H1 (cell line): Measurements from ENCODE around the gene AIF1L. TPM values are rescaled to one million over a fixed set of nuclear protein-coding genes. Genes with fewer than 3 reads are reported as not detected.

Source experiments
- CTCF ChIA-PET: fragments of 300-600 bp; sonication (Branson Sonifier 250); formaldehyde crosslinking; loops from one replicate; lab custom pipeline; 2021; ENCODE audit not compliant: partially characterized antibody; lab: Charles Lee
- POLR2A ChIA-PET: fragments of 300-600 bp; sonication (Branson Sonifier 250); formaldehyde crosslinking; loops from one replicate; lab custom pipeline; 2021; ENCODE audit warnings: inconsistent platforms; ENCODE audit not compliant: partially characterized antibody; lab: Charles Lee
- DNase-seq, 2 experiments: peaks; one replicate each; pipeline versions ENCODE4 v3.0.0 to v3.0.0-alpha.2; 2010 to 2022; ENCODE audit warnings: low spot score in 2 of 2, low read depth in 1 of 2, mixed read lengths in 1 of 2
- FAIRE-seq: peaks from 2 replicates; lab custom pipeline; 2011; peaks lifted over from hg19 to GRCh38; lab: Jason Lieb, UNC
- H2AFZ ChIP-seq: 2 replicates; pipeline ENCODE4 v1.8.1; 2012; ENCODE audit warnings: low read length, inconsistent platforms
- H2AK5ac ChIP-seq: 2 replicates; pipeline ENCODE4 v1.6.1; 2013; ENCODE audit warnings: low read depth, low read length
- H2BK120ac ChIP-seq: replicated peaks from 2 replicates; pipeline ENCODE3; 2013; ENCODE audit warnings: low read depth, low read length, inconsistent platforms
- H2BK12ac ChIP-seq: 2 replicates; pipeline ENCODE4 v1.6.1; 2013; ENCODE audit warnings: low read depth, low read length
- H2BK15ac ChIP-seq: 2 replicates; pipeline ENCODE4 v1.6.1; 2013; ENCODE audit warnings: low read length
- H2BK20ac ChIP-seq: 2 replicates; pipeline ENCODE4 v1.6.1; 2013; ENCODE audit warnings: low read length
- H2BK5ac ChIP-seq: 2 replicates; pipeline ENCODE4 v1.6.1; 2013; ENCODE audit warnings: low read depth, low read length
- H3K14ac ChIP-seq: 2 replicates; pipeline ENCODE4 v1.6.1; 2013; ENCODE audit warnings: inconsistent platforms; ENCODE audit not compliant: insufficient read length
- H3K18ac ChIP-seq: 2 replicates; pipeline ENCODE4 v1.6.1; 2013; ENCODE audit warnings: low read length; ENCODE audit errors: extremely low read depth
- H3K23ac ChIP-seq: 2 replicates; pipeline ENCODE4 v1.6.1; 2013; ENCODE audit warnings: inconsistent platforms; ENCODE audit not compliant: insufficient read length
- H3K23me2 ChIP-seq: 2 replicates; pipeline ENCODE4 v1.6.1; 2013; ENCODE audit warnings: low read depth, low read length
- H3K27ac ChIP-seq: 2 replicates; pipeline ENCODE4 v1.6.1; 2011; ENCODE audit warnings: low read depth, low read length, inconsistent platforms
- H3K27me3 ChIP-seq, 4 experiments: replicated peaks in 1 of 4; 1 replicate in 1 of 4; 2 replicates in 3 of 4; pipeline versions ENCODE4 v1.6.1 to v1.8.1; 2011 to 2013; ENCODE audit warnings: low read length in 3 of 4, mild to moderate bottlenecking in 3 of 4, inconsistent platforms in 2 of 4, mixed read lengths in 2 of 4, moderate library complexity in 1 of 4; ENCODE audit not compliant: control insufficient read depth in 3 of 4, insufficient read depth in 3 of 4; ENCODE audit errors: extremely low read depth in 1 of 4
- H3K36me3 ChIP-seq, 4 experiments: 2 replicates each; pipeline versions ENCODE4 v1.6.1 to v1.8.1; 2011 to 2013; ENCODE audit warnings: mild to moderate bottlenecking in 4 of 4, low read length in 3 of 4, moderate library complexity in 2 of 4, control low read depth in 1 of 4, inconsistent platforms in 1 of 4; ENCODE audit not compliant: insufficient read depth in 4 of 4, control insufficient read depth in 2 of 4
- H3K4ac ChIP-seq: replicated peaks from 2 replicates; pipeline ENCODE3; 2013; ENCODE audit warnings: low read length, low read depth, mixed read lengths, inconsistent platforms; ENCODE audit not compliant: insufficient read length
- H3K4me1 ChIP-seq, 4 experiments: replicated peaks in 1 of 4; 1 replicate in 1 of 4; 2 replicates in 3 of 4; pipeline versions ENCODE4 v1.6.1 to v1.8.1; 2011 to 2013; ENCODE audit warnings: low read length in 3 of 4, inconsistent platforms in 2 of 4, mixed read lengths in 1 of 4; ENCODE audit not compliant: insufficient read depth in 4 of 4, control insufficient read depth in 3 of 4
- H3K4me2 ChIP-seq, 2 experiments: 2 replicates each; pipeline versions ENCODE4 v1.6.1 to v1.8.1; 2011 to 2013; ENCODE audit warnings: low read depth in 2 of 2, low read length in 2 of 2, control low read depth in 1 of 2, inconsistent platforms in 1 of 2, mild to moderate bottlenecking in 1 of 2; ENCODE audit not compliant: insufficient read depth in 1 of 2
- H3K4me3 ChIP-seq, 4 experiments: fragments of 200-600, 300-600 bp in 1 of 4; sonication (generic), shearing (Covaris generic), sonication (Bioruptor Twin) in 1 of 4; 2 replicates each; pipeline versions ENCODE4 v1.5.1 to v1.8.1; 2011 to 2016; ENCODE audit warnings: low read length in 4 of 4, low read depth in 3 of 4, control low read depth in 2 of 4, inconsistent platforms in 2 of 4, mild to moderate bottlenecking in 2 of 4, mixed read lengths in 1 of 4, moderate library complexity in 1 of 4; ENCODE audit not compliant: insufficient read depth in 2 of 4; ENCODE audit errors: extremely low read depth in 1 of 4
- H3K56ac ChIP-seq: replicated peaks from 2 replicates; pipeline ENCODE3; 2013; ENCODE audit warnings: low read depth, mild to moderate bottlenecking, mixed read lengths, low read length, inconsistent platforms; ENCODE audit not compliant: insufficient read length
- H3K79me1 ChIP-seq: 2 replicates; pipeline ENCODE4 v1.6.1; 2013; ENCODE audit warnings: low read depth, low read length, control low read depth
- H3K79me2 ChIP-seq, 2 experiments: 2 replicates each; pipeline versions ENCODE4 v1.6.1 to v1.8.1; 2012 to 2013; ENCODE audit warnings: low read length in 2 of 2, mild to moderate bottlenecking in 2 of 2, inconsistent platforms in 1 of 2; ENCODE audit not compliant: insufficient read depth in 2 of 2, control insufficient read depth in 1 of 2
- H3K9ac ChIP-seq, 4 experiments: replicated peaks in 1 of 4; 1 replicate in 1 of 4; 2 replicates in 3 of 4; pipeline versions ENCODE4 v1.6.1 to v1.8.1; 2011 to 2013; ENCODE audit warnings: low read depth in 3 of 4, low read length in 3 of 4, control low read depth in 2 of 4, mild to moderate bottlenecking in 2 of 4, moderate library complexity in 2 of 4, inconsistent platforms in 1 of 4; ENCODE audit errors: extremely low read depth in 1 of 4
- H3K9me3 ChIP-seq, 2 experiments: 2 replicates each; pipeline versions ENCODE4 v1.6.1 to v1.8.1; 2012 to 2013; ENCODE audit warnings: mild to moderate bottlenecking in 2 of 2, moderate library complexity in 2 of 2, control low read depth in 1 of 2, inconsistent platforms in 1 of 2, low read depth in 1 of 2, low read length in 1 of 2, mixed read lengths in 1 of 2; ENCODE audit not compliant: insufficient read depth in 2 of 2
- H4K20me1 ChIP-seq, 2 experiments: replicated peaks in 1 of 2; 2 replicates each; pipeline versions ENCODE3 to v1.8.1; 2011 to 2013; ENCODE audit warnings: inconsistent platforms in 2 of 2, low read length in 2 of 2, mild to moderate bottlenecking in 1 of 2; ENCODE audit not compliant: insufficient read depth in 2 of 2, control insufficient read depth in 1 of 2
- H4K5ac ChIP-seq: 2 replicates; pipeline ENCODE4 v1.6.1; 2013; ENCODE audit warnings: low read length, low read depth, mixed read lengths, inconsistent platforms; ENCODE audit not compliant: insufficient read length
- H4K8ac ChIP-seq: 2 replicates; pipeline ENCODE4 v1.8.0; 2013; ENCODE audit warnings: mild to moderate bottlenecking, moderate library complexity, low read length, inconsistent platforms; ENCODE audit not compliant: insufficient read depth; ENCODE audit errors: extremely low read depth
- H4K91ac ChIP-seq: replicated peaks from 2 replicates; pipeline ENCODE3; 2013; ENCODE audit warnings: low read length, mixed read lengths, inconsistent platforms; ENCODE audit not compliant: insufficient read length
- ASH2L ChIP-seq: fragments of 200-600, 300-600 bp; sonication (generic); IDR thresholded peaks from one replicate; pipeline ENCODE4 v1.7.1; 2017; ENCODE audit warnings: low read length
- HDAC6 ChIP-seq: IDR thresholded peaks from one replicate; pipeline ENCODE4 v1.7.1; 2012; ENCODE audit warnings: low read depth, mild to moderate bottlenecking, inconsistent platforms, low read length, moderate library complexity
- KDM5A ChIP-seq: fragments of 200-600 bp; IDR thresholded peaks from 2 replicates; pipeline ENCODE4 v1.7.1; 2012; ENCODE audit warnings: mild to moderate bottlenecking, low read length, inconsistent platforms, mixed read lengths
- POLR2AphosphoS5 ChIP-seq: IDR thresholded peaks from 2 replicates; pipeline ENCODE4 v1.6.1; 2011; ENCODE audit warnings: low read depth, low read length
- POU5F1 ChIP-seq: IDR thresholded peaks from 2 replicates; pipeline ENCODE4 v1.6.1; 2011; ENCODE audit warnings: low read depth, mild to moderate bottlenecking, low read length, moderate library complexity
- RBBP5 ChIP-seq: IDR thresholded peaks from 2 replicates; pipeline ENCODE4 v1.7.1; 2012; ENCODE audit warnings: low read depth, mild to moderate bottlenecking, inconsistent platforms, low read length, moderate library complexity, borderline replicate concordance
- SP1 ChIP-seq: IDR thresholded peaks from 2 replicates; pipeline ENCODE4 v1.6.1; 2011; ENCODE audit warnings: low read depth, low read length
- WGBS, 2 experiments: shearing (Covaris generic) in 1 of 2; methylation state at CpG; one replicate each; pipeline versions ENCODE4 v1.1.6 to v1.1.7; 2013 to 2015; ENCODE audit warnings: low lambda C conversion rate in 2 of 2, mixed read lengths in 2 of 2, inconsistent platforms in 1 of 2, low coverage in 1 of 2, missing lambda C conversion rate in 1 of 2; ENCODE audit not compliant: insufficient replicate concordance in 2 of 2, insufficient coverage in 1 of 2, insufficient read length in 1 of 2; ENCODE audit errors: extremely low coverage in 1 of 2, missing lambda C conversion rate in 1 of 2; 5-methylcytosine and 5-hydroxymethylcytosine counted together
- polyA plus RNA-seq, 7 experiments: library from polyadenylated mRNA; depleted of rRNA in 3 of 7; stranded (reverse) in 5 of 7; unstranded in 2 of 7; fragments of >200 nt in 5 of 7; fragments of 200-250 nt in 2 of 7; gene quantifications; 1 replicate in 5 of 7; 2 replicates in 1 of 7; 4 replicates in 1 of 7; pipeline versions ENCODE4 v1.2.1 to v1.2.3, GENCODE V29; 2011 to 2013; ENCODE audit warnings: missing spikeins in 2 of 7, mixed read lengths in 2 of 7
- total RNA-seq: library from RNA; stranded (reverse); fragmentation: NEBNext Ultra II Directional; extraction: Animal tissue kit (Norgen Biotek cat#: 25700); gene quantifications from 2 replicates; pipeline ENCODE4 v1.2.1, GENCODE V29; 2021
- TF ChIP-seq, protein P1 (sequence below): IDR thresholded peaks from 2 replicates; pipeline ENCODE4 v1.6.1; 2011; ENCODE audit warnings: low read depth, mild to moderate bottlenecking, low read length; ENCODE audit not compliant: insufficient read depth

The AIF1L gene
- total and polyA plus RNA-seq, 2 of the 8 experiments (the other 6 are each of a cell fraction or from before 2014, with no cell fraction given) = 70.7 to 149 TPM

GRCh38 chr9:131114084-131114535 lies 17.8 kb downstream of the AIF1L start:
- H3K18ac ChIP-seq = no peak overlapping the region
- H2AK5ac ChIP-seq = no peak overlapping the region
- DNase-seq = no peak
- no peaks in the 10 kb centered on the region; a peak in 1 of 4 replicates for H3K79me2 ChIP-seq
- H2BK120ac ChIP-seq = no peak overlapping the region
- H3K4me1 ChIP-seq = peaks cover 3 to 16% (median 11%) of the 10 kb centered on the region in 4 experiments
- no peak overlapping the region for H3K4ac ChIP-seq
- H4K20me1 ChIP-seq = no peaks in the 10 kb centered on the region
- ChIA-PET CTCF (interaction anchor here (1.0 to 4.8 kb wide), 2 partner anchors 13 to 57 kb away, joined by 3 to 47 read pairs; no protein-coding TSS in a partner anchor), POLR2A (interaction anchor here (0.7 to 32.4 kb wide), 5 partner anchors 4 to 51 kb away, joined by 3 to 751 read pairs (median 4); partner anchors contain the start of genes AIF1L and NUP214)
- TF ChIP-seq RBBP5 = no peak
- TF ChIP-seq SP1 = no peak
- TF ChIP-seq KDM5A = no peak
- TF ChIP-seq POU5F1 = no peak
- TF ChIP-seq ASH2L = no peak
- TF ChIP-seq, protein P1, sequence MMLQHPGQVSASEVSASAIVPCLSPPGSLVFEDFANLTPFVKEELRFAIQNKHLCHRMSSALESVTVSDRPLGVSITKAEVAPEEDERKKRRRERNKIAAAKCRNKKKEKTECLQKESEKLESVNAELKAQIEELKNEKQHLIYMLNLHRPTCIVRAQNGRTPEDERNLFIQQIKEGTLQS = no peak
- no peak for TF ChIP-seq HDAC6
- no peak for TF ChIP-seq POLR2AphosphoS5
- H3K14ac ChIP-seq = no peak overlapping the region
- no peak overlapping the region for H2AFZ ChIP-seq
- H3K9ac ChIP-seq = no peak overlapping the region
- H3K4me2 ChIP-seq = no peak overlapping the region
- H4K91ac ChIP-seq = no peak overlapping the region
- no peak overlapping the region for H3K23ac ChIP-seq
- H2BK5ac ChIP-seq = no peak overlapping the region; the same call in 1 of the 2 replicates
- no peaks in the 10 kb centered on the region; the same call in 1 of the 2 replicates for H3K79me1 ChIP-seq
- 94% methylated on average over 8 of the region's 8 CpGs; no CpG with 5 or more reads in 1 of the 2 experiments for WGBS, 2 experiments
- no peak for FAIRE-seq
- H3K4me3 ChIP-seq = no peak overlapping the region
- no peaks in the 10 kb centered on the region for H3K23me2 ChIP-seq
- no peak overlapping the region for H4K8ac ChIP-seq
- no peak overlapping the region for H2BK15ac ChIP-seq
- H3K56ac ChIP-seq = no peak overlapping the region
- no peaks in the 10 kb centered on the region for H3K9me3 ChIP-seq
- no peaks in the 10 kb centered on the region for H3K27me3 ChIP-seq
- H3K36me3 ChIP-seq = peaks cover 11 to 39% (median 29%) of the 10 kb centered on the region in 4 experiments; a peak in 6 of 8 replicates
- H3K27ac ChIP-seq = no peak overlapping the region; the same call in 1 of the 2 replicates
- H4K5ac ChIP-seq = no peak overlapping the region
- no peak overlapping the region for H2BK12ac ChIP-seq
- H2BK20ac ChIP-seq = no peak overlapping the region
